Measurements from ENCODE around the gene C1orf105.

The C1orf105 gene

GRCh38 chr1:172460887-172461315 lies 40.4 kb downstream of the C1orf105 start:
- DNase-seq: no peak

- no peak for DNase-seq
These were observed 45.1 kb downstream of the C1orf105 start for GRCh38 chr1:172465617-172466016.

DNA sequence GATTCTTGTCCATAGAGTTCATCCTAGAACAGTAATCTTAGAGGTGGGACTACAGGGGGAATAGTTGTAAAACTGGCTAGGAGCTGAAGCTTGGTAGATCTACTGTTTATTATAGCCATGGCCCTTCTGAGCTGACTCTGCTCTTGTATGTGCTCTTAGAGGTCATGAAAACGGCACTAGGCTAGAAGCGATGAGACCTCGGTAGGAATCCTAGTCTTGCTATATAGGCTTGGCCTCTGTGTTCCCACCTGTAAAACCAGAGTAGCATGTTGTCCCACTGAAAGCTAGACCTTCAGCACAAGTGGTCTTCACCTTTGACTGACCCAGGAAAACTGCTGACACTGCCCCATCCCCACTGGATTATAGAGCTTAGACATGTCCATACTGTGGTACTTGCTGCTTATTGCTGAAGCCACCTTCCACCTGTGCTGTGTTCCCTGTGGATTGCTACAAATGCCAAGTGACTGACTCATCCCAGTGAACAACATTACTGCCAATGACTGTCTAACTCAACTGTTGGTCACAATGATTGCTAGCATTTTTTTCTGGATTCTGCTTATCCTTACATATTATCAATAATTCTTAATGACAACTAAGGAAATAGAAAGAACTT lies 46.4 kb downstream of the C1orf105 start:
- no peak for DNase-seq

GRCh38 chr1:172467446-172467845 lies 47.0 kb downstream of the C1orf105 start:
- DNase-seq: no peak

GRCh38 chr1:172468296-172468695 lies 47.8 kb downstream of the C1orf105 start:
- no peak for DNase-seq

- no peak for DNase-seq
These were observed 49.2 kb downstream of the C1orf105 start for GRCh38 chr1:172469717-172470116.

GRCh38 chr1:172470149-172470548 lies 49.7 kb downstream of the C1orf105 start:
- DNase-seq: no peak

DNA sequence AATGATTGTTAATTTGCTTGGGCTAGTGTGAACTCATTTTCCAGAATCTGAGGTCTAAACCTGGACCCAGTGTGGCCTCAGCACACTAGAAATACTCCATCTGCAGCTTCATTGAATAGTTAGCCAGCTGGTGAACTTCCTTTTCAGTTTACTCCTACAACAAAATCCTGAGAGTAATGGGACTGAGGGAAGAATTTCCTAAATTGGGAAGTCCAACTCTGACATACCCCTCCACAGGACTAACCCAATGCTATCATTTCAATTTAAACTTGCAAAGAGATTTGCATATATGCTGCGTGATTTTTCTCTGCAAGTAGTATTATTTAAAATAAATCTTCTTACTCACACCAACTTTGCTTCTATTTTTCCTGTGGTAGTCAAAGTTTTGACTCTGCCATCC lies 51.2 kb downstream of the C1orf105 start:
- DNase-seq: no peak

DNA sequence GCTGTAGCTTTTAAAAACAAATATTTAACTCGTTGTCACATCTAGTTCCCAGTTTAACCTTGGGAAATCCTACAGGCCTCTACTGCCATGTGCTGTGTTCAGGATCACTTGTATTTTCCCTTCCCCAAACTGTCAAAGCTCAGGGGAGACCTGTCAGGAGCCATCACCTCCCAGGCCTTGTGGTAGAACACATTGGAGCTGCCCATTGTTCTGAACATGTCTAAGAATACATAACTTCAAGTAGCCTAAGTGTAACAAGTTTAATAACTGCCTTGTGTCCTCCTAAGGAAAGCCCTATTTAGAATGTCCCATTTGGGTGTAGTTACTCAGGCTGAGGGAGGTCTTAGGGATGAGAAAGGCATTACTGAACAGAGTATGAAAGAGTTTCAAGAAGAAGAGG lies 52.0 kb downstream of the C1orf105 start:
- DNase-seq: no peak

DNA sequence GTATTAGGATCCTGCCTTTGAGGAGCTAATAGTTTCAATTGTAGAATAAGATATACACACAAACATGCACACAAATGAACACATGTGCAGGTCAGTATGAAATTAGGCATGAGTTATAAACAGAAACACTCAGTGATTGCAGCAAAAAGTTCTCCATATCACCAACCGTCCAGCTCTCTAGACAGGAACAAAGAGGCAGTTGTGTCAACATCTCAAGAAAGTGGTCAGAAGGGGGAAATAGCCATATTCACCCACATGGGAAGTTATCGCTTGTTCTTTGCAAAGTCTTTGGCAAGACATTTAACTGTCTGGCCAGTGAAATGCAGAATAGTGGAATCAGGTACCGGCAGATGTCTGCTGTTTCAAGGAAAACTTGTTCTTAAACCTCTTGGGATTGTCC lies 52.8 kb downstream of the C1orf105 start:
- no peak for DNase-seq

GRCh38 chr1:172473842-172474241 lies 53.4 kb downstream of the C1orf105 start:
- DNase-seq: no peak

- no peak for DNase-seq
These were observed 55.8 kb downstream of the C1orf105 start for GRCh38 chr1:172476218-172476811.

- DNase-seq: no peak
These were observed 56.7 kb downstream of the C1orf105 start for GRCh38 chr1:172477216-172477615.

DNA sequence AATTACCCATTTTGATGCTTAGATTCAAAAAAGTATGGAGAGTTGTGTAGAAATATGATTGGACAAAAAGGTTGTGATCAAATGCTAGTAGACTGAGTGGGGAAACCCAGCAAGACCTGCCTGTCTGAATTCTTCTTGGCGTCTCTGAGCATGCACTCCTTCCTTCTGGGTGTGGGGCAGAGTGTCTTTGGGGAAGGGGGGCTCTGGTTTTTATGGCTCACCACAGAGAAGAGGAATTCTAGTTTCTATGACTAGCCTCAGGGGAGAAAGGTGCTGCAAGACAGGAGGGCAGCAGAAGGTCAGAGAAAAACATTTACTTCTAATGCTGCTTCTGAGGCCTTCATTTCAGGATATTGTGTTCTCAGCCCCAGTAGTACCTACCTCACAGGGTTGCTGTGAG lies 57.3 kb downstream of the C1orf105 start:
- no peak for DNase-seq

DNA sequence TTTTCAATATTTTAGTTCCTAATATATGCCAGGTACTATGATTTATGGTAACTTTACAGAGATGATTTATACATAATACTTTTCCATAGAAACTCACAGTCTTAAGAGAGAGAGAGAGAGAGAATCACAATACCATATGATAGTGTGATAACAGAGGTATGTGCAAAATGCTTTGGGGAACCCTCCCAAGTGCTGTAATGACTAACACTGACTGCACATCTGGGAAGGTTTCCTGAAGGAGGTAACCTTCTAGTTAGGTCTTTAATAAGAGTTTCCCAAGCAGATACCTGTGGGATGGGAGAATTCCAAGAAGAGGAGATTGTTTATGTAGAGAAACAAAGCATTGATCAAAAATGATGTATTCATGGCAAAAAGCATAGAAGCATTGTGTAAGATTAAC lies 58.0 kb downstream of the C1orf105 start:
- DNase-seq: no peak

DNA sequence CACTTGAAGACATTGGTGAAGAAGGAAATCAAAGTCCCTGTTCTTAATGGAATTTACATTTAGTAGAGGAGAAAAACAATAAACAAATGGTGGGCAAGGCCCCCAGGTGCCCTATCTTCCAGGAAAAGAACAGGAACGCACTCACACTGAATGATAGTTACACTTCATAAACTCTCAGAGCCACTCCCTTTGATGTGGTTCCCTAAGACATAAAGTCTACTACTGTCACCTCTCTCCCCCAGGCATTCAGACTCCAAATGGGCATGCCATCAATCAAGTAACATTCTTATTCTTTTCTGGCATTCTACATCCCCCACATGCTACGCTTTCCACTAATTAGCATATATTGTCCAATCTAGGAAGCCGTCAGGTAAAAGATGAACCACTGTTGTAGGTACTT lies 59.9 kb downstream of the C1orf105 start:
- no peak for DNase-seq

DNA sequence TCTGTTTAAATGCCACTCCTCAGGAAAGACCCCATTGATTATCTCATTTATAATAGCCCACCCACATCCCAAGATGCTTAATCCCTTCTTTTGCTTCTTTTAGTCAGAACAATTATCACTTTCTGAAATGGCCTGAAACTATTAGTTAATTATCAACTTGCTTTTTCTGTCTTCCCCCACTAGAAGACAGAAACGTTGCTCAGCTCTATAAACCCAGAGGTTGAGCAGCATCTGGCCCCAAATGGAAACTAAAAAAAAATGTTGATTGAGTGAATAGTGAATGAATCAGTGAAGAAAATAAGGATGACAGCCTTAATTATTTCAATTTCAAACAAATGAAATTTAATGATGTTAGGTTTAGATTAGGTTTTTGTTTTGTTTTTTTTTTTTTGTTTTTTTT lies 61.6 kb downstream of the C1orf105 start:
- DNase-seq: no peak

GRCh38 chr1:172483448-172483847 lies 63.0 kb downstream of the C1orf105 start:
- DNase-seq: no peak

DNA sequence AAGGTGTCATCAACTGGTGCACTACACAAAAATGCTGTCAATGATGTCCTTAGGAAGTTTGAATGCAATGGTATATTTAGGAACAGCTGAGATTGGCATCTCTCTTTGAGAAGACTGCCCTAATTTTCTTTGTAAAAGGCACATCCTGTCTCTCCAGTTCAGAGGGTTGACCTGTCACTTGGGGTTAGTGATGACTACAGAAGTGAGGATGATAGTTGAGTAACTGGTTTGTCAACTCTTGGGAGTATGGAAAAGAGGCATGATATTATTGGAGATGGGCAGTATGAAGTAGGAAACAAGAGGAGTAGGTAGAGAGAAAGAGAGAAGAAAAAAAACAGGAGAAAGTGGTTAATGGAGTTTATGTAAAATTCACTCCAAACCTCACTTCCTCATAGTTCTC lies 63.8 kb downstream of the C1orf105 start:
- no peak for DNase-seq

GRCh38 chr1:172485626-172486025 lies 65.1 kb downstream of the C1orf105 start:
- DNase-seq: no peak

DNA sequence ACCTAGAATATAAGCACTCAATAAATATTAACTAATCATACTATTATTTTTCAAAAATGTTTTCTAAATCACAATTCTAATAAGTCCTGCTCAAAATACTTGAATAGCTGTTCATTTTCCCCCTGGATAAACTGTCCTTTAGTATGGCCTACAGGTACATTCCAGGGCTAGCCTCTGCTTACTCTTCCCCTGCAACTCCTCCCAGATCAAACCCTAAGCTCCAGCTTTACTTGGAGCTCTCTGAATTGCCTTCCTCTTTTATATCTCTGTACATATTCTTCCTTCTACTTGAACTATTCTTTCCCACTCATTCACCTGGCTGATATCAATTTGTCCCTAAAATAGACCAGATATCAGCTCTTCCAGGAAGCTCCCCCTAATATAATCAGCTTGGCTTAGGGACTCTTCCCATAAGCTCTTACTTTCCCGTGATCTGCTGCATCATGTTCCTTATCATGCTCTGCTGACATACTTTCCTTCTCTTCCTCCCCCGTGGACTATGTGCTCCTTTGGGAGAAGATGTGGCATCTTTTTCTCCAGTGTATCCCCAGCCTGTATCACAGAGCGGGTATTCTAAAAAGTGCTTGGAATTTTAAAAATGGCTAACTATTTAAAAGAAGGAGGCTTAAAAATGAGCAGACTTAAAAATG lies 66.4 kb downstream of the C1orf105 start:
- no peak for DNase-seq

- no peak for DNase-seq
These were observed 67.1 kb downstream of the C1orf105 start for GRCh38 chr1:172487550-172487949.

DNA sequence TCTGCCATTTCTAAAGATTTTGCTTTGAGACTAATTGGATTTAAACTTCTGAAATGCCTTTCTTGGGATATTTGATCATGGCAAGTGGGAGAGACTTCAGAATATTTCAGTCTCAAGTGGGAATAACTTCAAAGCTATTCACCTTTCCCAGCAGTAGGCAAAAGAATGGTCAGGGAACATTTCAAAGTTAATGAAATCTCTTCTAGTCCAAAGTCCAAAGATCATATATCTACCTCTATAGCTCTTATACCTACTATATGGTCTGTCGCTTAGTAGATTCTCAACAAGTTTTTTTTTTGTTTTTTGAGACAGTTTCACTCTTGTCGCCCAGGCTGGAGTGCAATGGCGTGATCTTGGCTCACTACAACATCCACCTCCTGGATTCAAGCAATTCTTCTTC lies 67.9 kb downstream of the C1orf105 start:
- no peak for DNase-seq

GRCh38 chr1:172489847-172490246 lies 69.4 kb downstream of the C1orf105 start:
- no peak for DNase-seq

GRCh38 chr1:172492421-172492820 lies 71.9 kb downstream of the C1orf105 start:
- no peak for DNase-seq

All from effector CD4-positive, alpha-beta T cell (primary cell).